PC-9 (cell line): ENCODE data around the gene NCBP2.

Experiments used
- CTCF ChIP-seq: fragments of 200-600 bp; sonication (generic); conservative IDR thresholded peaks from 2 replicates; pipeline ENCODE4 v1.6.1; 2017; ENCODE audit warnings: mixed run types, antibody characterized with exemption, mild to moderate bottlenecking, moderate library complexity
- EZH2 ChIP-seq: fragments of 200-600 bp; sonication (generic); IDR thresholded peaks from 2 replicates; pipeline ENCODE4 v1.8.0; 2017; ENCODE audit warnings: antibody characterized with exemption, low read depth

- TF ChIP-seq CTCF (no peak), EZH2 (no peak)
Observed at GRCh38 chr3:196931828-196932587, 10.3 kb downstream of the NCBP2 start.
